ENCODE data around the gene ST7.

DNA sequence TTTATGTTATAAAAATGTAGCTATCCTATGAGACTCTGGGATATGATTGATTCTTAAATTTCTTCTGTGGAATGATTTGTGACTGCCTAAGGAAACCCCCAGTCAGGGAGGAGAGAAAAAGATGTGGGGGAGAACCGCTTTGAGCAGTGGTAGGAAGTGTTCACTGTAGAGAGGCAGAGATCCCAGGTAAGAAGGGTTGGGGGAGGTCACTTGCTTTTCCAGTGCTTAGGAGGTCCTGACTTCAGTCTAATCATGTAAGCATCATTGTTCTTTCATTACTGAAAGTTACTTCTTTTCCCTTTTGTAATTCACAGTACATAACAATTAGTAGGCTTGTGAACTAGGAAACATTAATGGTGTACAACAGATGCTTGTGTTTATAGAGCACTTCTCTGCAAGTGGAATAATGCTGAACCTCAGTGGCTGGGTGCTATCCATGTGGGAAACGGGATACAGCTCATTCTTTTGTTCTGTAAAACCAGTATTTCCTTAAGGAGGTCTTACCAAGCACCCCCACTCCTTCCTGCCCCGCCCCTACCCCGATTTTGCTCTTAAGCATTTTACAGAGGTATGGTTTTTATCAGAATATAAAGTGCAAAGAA lies 165.4 kb downstream of the ST7 start:
- TF ChIP-seq CTCF (conservative IDR thresholded peaks at IDR 0.05 in 1 of 2, IDR thresholded peaks at IDR 0.05 in 1 of 2; ENCODE audit: low read depth in 1 of 2, low read length in 2 of 2) (no peak), EZH2 (IDR thresholded peaks at IDR 0.05; ENCODE audit: low read length, missing control alignments) (no peak)

Data from fibroblast of lung (primary cell).